Iris pigment epithelial cell (primary cell): ENCODE data around the gene CDK5RAP2.
A peak's percentile ranks its signal among the peaks of the same experiment; 100 is the strongest.
"Not testable (repeated sequence)": the region's sequence is repeated elsewhere in the genome, so short reads cannot be mapped to it uniquely, and the experiment has no call there.

Source experiments
- DNase-seq: peaks from one replicate; pipeline ENCODE4 v3.0.0-alpha.2; 2011; ENCODE audit warnings: low read depth

CDK5RAP2 gene

DNA sequence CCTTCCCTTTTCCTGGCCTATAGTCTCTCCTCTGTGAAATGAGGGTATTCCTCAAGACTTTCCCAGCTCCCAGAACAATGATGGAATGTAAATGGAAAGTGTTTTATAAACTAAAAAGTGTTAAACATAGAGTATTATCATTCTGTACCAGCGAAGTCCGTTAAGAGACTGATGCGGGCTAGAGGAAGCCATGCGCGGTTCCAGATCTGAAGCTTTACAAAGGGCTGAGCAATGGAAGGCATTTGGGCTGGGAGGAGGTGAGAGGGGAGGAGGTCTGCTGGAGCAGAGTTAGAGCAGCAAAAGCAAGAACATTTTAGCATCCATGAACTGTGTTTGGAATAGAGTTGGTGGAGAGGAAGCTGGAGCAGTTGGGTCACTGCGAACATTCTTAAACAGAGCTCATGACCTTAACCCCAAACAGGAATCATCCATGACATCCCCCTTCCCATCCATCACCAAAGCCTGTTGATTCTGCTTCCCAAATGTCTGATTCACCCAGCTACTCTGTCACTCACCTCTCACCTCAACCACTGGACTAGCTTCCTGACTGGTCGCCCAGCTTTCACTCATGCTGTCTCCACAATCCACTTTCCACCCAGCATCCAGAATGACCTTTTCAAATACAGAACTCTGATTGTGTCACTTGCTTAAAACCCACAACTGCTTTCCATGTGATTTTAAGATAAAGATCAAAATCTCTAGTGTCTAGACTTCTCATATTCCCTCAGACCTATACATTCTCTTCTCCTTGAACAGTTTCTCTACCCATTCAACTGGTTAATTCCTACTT lies 37.1 kb downstream of the CDK5RAP2 start:
- DNase-seq = peak; percentile 48

DNA sequence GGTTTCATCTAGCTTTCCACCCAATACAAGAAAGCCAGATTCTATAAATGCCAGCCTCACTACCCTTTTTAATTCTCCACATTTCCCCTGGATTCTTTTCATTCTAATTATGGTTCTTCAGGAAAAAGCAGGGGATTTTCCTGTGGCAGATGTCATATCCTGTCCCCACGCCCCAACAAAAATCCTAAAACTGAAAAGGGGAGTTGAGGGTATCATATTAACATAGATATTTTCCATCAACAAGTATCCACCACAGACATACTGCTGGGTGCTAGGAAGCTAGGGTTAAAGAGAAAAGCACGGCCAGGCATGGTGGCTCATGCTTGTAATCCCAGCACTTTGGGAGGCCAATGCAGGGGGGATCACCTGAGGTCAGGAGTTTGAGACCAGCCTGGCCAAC lies 38.0 kb downstream of the CDK5RAP2 start:
- DNase-seq = no peak

DNA sequence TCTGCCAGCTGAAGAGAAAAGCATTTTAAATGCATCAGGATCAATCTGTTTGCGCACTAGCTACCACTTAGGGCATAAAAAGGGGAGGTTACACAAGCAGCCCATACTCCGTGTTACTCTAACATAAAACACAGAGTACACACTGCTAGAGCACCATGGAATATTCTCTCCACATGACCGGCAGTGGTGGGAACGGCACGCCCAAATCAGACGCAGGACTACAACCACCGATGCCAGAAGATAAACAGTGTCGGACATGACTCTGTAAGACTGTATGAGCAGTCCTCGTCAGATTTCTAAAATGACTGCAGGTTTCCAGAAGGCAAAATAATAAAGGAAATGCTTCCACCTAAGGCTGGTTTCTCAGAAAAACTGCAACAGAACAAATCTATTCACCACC lies 40.0 kb downstream of the CDK5RAP2 start:
- DNase-seq = no peak

DNA sequence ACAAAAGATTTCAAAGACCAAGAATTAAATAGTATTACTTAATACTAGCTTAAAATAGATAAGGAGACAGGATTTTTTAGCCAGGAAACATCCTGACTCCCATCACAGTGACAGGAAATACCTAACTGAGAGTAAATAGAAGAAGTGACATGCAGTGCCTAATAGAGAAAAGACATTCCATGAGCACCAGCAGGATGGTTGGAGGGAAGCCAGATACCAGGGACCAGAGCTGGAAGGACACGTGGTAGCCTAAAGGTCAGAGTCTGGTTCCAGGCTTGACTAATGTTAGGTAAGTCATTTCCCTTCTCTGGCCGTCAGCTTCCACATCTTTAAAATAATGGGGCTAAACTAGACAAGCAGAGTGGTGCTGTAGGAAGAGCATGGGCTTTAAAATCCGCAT lies 41.6 kb downstream of the CDK5RAP2 start:
- DNase-seq = peak; percentile 24

DNA sequence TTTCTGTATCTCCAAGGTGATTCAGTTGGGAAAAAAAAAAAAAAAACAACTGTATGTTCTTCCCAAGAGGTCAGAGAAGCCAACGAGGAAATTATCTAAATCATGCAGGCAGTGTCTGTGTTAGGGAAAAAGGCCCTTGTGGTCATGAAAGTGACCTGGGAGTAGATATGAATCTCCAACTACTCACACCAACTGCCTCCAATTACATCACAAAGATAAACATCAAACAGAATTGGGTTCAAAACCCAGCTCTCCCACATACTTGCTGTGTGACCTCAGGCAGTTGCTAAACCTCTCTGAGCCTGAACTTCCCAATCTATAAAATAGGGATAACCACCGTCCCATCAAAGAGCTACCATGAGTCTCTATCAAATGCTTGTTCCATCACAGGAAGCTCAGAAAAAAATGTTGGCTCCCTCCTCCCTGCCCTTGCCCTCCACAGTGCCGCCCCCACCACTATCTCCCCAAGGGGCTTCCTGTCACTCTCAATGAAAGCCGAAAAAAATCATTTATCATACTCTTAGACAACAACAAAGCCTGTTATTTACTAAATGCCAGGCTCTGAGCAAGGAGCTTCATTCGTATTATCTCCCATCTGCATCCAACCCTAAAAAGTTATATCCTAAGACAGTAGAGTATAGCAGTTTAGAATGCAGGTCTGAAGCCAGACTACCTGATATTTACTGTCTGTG lies 42.9 kb downstream of the CDK5RAP2 start:
- no peak for DNase-seq

DNA sequence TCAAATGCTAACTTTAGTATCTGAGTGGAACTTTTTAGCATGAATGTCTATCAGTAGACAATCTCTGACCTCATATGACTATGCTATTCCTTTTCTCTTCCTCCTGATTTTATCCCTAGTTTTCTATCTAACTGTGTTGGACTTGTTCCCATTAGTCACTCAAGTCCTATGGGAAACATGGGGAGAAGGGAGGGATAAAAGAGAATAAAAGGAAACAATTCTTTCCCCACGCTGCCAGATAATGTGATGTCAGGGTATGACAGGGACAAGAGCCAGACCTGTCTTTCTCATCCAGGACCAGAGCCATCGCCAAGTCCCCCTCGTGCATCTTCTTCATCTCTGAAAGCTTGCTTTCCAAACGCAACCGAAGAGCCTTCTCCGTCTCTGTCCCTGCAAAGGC lies 43.9 kb downstream of the CDK5RAP2 start:
- DNase-seq = no peak

DNA sequence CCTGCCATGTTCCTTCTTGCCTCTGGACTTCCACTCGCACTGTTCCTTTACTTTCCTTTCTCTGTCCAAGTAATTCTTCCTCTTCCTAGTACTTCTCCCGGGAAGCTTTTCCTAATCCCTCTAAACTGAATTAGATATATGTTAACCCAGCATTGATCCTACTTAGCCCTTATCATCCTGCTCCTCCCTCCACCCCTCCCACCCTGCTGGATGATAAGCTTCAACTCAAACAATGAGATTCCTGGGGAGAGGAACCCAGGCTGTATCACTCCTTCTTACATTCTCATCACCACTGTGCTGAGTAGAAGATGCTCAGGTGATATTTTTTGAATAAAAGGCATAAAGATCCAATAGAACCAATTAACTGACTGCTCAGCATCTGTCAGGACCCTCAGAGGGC lies 45.7 kb downstream of the CDK5RAP2 start:
- DNase-seq = no peak

DNA sequence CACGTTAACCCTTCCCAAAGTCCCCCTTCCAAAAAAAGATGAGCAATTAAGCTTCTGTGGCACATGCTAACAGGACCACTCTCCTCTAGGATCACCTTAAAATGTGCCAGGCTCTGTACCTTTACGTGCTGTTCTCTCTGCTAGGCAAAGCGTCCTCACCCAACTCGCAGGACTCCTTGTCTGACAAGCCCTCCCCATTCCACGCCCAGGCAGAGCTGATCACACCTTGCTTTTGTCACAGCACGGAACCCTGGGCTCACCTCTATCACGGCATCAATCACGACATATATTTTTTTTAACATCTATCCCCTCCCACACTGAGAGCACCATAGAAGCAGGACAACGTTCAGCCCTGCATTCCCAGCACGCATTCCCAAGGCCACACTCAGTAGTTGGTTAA lies 47.1 kb downstream of the CDK5RAP2 start:
- DNase-seq = no peak

DNA sequence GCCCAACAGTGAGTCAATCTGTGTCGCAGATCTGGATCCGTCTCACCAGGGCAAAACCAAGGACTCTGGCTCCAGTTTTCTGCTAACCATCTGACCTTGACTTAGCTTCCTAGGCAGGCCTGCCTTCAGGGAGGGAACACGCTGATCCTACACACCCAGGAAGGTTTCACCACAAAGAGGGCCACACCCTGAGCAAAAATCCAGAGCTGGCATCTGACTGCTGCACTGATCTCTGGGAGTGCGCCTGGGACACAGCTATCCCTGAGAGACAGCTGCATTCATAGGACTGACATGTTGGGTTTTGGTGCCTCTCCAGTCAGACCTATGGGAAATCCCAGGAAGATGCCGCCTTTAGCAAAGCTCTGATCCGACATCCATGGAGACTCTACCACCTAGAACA lies 47.5 kb downstream of the CDK5RAP2 start:
- peak; percentile 67 for DNase-seq

DNA sequence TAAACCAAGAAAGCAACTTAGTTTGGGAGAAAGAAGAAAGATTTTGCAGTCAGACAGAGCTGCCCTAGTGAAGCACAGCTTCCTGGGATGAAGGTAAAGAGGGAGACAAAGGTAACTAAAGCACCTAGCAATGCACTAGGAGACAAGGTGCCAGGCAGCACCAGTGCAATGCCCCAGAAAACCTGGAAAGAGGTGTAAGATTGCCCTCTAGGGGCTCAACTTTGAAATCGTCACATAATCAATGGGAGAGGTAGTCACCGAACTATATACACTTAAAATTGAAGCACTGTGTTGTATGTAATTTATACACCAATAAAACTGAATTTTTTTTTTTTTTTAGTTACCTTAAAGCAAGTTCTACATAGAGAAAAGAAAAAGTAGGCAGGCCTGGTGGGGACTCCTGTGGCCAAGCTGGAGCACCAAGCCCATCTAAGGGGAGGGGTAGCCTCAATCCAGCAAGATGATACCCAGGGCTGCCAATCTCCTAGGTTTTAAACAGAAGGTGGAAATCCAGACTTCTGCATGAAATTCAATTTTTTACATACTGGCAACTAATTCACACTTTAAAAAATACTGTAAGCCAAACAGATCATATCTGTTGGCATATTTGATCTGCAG lies 48.2 kb downstream of the CDK5RAP2 start:
- peak; percentile 43 for DNase-seq

DNA sequence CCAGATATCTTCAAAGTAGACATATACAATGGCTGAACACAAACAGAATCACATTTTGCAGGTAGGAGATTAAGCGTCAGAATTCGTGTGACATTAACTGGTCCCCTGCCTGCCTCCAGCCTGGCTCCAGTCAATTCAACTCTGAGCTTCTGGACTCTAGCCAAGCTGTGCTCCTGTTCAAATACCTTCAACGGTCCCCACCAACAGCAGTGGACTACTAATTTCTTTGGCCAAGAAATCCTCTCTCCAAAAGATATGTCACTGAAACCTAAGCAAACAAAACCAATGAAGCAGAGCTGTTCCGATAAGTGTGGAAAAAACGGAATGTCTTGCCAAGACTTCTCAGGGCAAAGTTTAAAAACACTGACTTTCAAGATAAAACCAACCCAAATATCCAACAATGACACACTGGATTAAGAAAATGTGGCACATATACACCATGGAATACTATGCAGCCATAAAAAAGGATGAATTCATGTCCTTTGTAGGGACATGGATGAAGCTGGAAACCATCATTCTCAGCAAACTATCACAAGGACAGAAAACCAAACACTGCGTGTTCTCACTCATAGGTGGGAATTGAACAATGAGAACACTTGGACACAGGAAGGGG lies 49.6 kb downstream of the CDK5RAP2 start:
- not testable (repeated sequence) for DNase-seq

DNA sequence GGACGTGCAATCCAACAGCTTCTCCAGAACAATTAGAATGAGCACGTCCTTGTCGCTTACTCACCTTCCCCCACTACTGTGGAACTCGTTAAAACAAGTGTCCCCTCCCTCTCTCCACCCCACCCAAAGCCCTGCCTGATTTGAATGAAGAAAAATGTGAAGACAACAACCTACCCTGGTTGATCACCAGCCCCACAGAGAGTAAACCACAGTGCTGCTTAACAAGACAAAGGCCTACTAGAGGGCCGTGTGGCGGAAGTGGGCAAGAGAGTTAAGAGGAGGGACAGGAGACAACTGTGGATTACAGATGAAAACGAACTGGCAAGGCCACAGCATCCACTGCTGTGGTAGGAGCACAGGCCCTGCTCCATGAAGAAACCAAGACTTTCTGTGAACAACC lies 51.1 kb downstream of the CDK5RAP2 start:
- no peak for DNase-seq

DNA sequence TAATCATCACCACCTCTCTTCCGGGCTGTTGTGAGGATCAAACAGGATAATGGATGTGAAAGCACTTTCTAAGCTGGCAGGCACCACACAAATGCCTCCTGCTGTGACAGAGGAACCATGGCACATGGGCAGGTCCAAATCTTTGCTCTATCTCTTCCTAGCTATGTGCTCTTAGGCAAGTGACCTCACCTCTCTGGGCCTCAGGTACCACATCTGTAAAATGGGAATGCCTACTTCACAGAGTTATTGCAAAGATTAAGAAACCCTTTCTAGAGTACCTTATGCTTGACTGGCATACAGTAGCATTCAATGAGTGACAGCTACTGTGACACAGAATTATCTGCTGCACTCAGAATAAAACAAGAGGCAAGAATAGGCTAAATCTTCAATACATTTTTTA lies 51.6 kb downstream of the CDK5RAP2 start:
- no peak for DNase-seq

DNA sequence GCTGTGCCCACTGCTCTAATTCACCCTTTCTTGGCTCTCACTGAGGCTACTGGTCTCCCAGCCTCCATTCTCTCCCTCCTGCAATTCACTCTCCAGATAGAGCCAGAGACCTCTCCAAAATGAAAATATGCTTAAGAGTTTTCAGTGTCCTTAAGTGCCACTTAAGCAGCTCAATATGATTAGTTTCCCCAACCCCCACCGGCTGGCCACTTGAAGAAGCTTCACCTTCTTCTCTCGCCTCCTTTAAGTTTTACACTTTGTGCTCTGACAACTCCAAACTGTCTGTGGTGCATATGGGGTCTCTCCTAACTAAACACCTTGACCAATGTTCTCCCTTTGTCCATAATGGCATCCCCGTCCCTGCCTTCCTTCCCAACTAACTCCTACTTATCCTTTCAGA lies 53.4 kb downstream of the CDK5RAP2 start:
- no peak for DNase-seq

DNA sequence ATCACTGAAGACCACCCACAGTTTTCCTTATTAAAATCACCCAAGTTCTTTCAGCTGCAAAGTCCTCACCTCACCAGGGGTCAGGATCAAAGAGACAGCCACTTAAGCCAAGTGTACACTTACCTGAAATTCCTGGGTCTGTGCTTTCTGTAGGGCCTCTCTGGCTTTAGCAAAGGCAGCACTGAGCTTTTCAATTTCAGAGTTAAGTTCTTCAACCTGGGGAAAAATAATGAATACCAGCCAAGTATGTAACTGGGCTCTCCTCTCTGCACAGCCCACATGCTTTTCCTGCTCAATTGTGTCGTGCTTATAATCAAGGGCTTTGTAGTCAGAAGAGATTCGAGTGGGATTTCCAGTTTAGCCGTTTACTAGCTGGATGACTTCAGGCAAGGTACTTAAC lies 55.1 kb downstream of the CDK5RAP2 start:
- DNase-seq = no peak

DNA sequence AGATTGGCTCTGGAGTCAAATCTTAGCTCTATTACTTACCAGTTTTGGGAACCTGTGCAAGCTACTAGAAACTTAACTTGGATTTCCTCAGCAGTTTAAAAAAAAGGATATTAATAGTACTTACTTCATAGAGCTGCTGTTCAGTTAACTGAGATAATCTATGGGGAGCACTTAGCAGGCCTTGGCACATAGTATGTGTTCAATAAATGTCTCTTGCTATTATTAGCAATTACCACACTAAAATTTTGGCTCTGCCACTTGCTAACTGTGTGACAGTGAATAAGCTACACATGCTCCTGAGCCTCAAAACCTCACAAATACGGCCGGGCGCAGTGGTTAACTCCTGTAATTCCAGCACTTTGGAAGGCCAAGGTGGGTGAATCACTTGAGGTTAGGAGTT lies 55.9 kb downstream of the CDK5RAP2 start:
- no peak for DNase-seq

DNA sequence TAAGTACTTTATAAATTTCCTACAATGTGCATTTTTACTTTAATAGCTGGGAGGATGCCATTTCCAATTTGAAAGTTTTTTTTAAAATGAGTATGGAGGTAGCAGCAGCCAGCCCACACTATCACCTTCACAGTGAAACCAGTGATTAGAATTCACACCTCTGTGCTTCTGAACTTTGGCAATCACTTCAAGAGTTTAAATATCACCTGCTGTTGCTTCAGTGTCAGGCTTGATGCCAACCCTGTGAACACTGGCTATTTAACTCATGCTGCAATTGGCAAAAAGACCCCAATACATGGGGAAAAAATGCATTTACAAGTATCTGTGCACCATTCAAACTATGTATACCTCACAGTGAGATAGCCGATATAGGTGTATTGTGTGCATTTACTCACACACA lies 57.4 kb downstream of the CDK5RAP2 start:
- no peak for DNase-seq

DNA sequence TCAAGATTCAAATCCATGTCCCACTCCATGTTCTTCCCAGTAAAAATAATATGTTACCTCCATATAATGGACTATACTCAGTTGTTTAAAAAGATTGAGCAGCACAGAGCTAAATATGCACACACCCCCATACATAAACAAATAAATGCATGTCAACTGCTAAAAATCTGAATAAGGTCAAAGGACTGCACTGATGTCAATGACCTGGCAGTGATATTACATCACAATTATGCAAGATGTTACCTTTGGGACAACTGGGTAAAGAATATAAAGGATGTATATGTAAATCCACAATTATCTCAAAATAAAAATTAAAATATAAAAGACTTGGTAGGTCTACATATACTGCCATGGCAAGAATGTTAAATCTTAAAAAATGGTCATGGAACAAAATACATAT lies 57.9 kb downstream of the CDK5RAP2 start:
- no peak for DNase-seq

DNA sequence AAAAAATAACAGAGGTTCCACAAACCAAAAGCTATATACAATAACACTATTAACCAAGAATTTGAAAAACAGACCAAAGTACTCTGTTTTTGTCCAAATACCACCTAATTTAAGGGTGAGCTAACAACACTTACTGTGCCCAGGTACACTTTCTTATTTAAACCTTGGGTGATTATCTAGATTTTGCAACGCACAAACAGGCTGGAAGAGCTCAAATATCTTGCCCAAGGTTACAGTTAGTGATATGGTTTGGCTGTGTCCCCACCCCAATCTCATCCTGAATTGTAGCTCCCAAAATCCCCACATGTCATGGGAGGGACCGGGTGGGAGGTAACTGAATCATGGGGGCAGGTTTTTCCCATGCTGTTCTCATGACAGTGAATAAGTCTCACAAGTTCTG lies 58.9 kb downstream of the CDK5RAP2 start:
- DNase-seq = no peak

DNA sequence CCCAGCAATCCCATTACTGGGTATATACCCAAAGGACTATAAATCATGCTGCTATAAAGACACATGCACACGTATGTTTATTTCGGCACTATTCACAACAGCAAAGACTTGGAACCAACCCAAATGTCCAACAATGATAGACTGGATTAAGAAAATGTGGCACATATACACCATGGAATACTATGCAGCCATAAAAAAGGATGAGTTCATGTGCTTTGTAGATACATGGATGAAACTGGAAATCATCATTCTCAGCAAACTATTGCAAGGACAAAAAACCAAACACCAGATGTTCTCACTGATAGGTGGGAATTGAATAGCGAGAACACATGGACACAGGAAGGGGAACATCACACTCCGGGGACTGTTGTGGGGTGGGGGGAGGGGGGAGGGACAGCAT lies 64.0 kb downstream of the CDK5RAP2 start:
- DNase-seq = not testable (repeated sequence)

DNA sequence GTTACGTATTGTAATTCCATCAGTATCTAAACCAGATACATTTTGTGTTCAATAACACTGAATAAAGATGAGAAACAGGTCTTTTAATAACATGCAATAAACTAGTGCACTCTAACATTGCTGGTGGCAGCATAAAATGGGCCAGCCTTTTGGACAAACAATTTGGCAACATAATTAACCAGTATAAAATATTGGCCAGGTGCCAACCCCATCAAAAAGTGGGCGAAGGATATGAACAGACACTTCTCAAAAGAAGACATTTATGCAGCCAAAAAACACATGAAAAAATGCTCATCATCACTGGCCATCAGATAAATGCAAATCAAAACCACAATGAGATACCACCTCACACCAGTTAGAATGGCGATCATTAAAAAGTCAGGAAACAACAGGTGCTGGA lies 64.5 kb downstream of the CDK5RAP2 start:
- DNase-seq = not testable (repeated sequence)

DNA sequence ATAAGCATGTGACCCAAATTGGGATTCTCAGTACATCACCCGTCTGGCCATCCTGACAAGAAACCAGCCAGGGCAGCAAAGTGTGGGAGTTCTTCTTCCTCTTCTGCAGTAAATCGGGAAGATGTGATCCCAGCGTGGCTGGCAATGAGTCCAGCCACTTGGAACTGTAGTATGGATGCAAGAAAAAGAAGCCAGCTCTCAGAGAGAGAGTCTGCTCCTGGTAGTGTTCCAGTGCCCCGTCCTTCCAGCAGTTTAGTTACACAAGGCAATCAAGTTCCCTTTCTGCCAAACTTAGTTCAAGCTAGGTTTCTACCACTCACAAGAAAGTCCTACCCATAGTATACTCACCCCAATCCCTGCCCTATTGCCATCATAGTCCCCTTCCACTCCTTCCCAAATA lies 65.6 kb downstream of the CDK5RAP2 start:
- DNase-seq = no peak

DNA sequence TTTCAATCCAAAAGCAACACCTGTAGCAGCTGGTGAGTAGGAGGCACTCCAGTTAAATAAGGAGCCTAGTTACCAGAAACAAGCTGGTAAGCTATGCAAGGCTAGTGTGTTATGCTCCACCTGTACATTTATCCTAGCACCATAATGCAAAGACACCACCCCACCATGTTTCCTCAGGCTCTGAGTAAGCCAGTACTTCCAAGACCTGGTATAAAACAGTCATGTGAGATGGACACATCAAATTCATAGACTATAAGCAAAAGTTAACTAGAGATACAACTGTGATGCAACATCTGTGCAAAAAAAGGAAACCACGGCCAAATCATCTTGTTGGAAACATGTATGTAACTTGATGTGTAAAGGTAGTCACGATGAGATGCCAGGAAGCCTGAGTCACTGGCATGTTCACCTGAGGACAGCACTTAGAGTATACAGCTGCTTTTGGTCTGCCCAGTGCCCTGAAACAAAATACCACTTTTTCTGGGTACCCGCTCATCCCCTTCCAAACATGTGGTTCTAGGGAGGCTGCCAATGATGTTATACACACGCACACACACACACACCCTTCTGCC lies 66.1 kb downstream of the CDK5RAP2 start:
- no peak for DNase-seq
